DLD1 (cell line): Measurements from ENCODE around the gene SPX.

Source experiments
- in situ Hi-C: cut with HindIII; loops from 2 replicates; pipeline ENCODE4 v1.10.0; 2017; ENCODE audit warnings: low sequenced_read_pairs

Gene SPX

GRCh38 chr12:21576431-21576830, 50.3 kb downstream of the SPX start:
- in situ Hi-C loops = no loop called here

GRCh38 chr12:21577516-21577915, 51.4 kb downstream of the SPX start:
- in situ Hi-C loops = no loop called here

GRCh38 chr12:21580748-21581516, 54.8 kb downstream of the SPX start:
- in situ Hi-C loops = no loop called here
